IMR-90 (cell line): ENCODE data around the gene CHRNB4. TPM values are rescaled to one million over a fixed set of nuclear protein-coding genes. Genes with fewer than 3 reads are reported as not detected.
"Not testable (repeated sequence)": the region's sequence is repeated elsewhere in the genome, so short reads cannot be mapped to it uniquely, and the experiment has no call there.

Experiments
- ATAC-seq: fragments of 200-7000 bp; cut with Tn5 transposase; 2 replicates; pipeline ENCODE4 v1.9.1; 2020; ENCODE audit warnings: low read depth, mild to moderate bottlenecking, moderate library complexity
- BruUV-seq: library from RNA; stranded (reverse); fragments of 400-500 nt; replicated peaks from 2 replicates; lab custom pipeline; 2021; lab: Mats Ljungman, UMichigan
- CTCF ChIA-PET: fragments of 300-600 bp; formaldehyde crosslinking; extraction: SDS; loops from one replicate; lab custom pipeline; 2021; ENCODE audit warnings: antibody characterized with exemption; lab: Yijun Ruan, JAX
- POLR2A ChIA-PET: fragments of 300-600 bp; sonication (Branson Sonifier 250); formaldehyde crosslinking; loops from one replicate; lab custom pipeline; 2022; ENCODE audit warnings: antibody characterized with exemption; ENCODE audit not compliant: unreplicated experiment; lab: Charles Lee
- DNase-seq: peaks from one replicate; pipeline ENCODE4 v3.0.0; 2013
- H2AFZ ChIP-seq: replicated peaks from 2 replicates; pipeline ENCODE3; 2013; ENCODE audit warnings: low read length, mild to moderate bottlenecking; ENCODE audit not compliant: poor library complexity
- H2AK5ac ChIP-seq: 2 replicates; pipeline ENCODE4 v1.6.1; 2013; ENCODE audit warnings: low read depth, low read length, inconsistent platforms
- H2AK9ac ChIP-seq: replicated peaks from 2 replicates; pipeline ENCODE3; 2013; ENCODE audit warnings: mild to moderate bottlenecking, low read depth, low read length, moderate library complexity; ENCODE audit not compliant: poor library complexity
- H2BK120ac ChIP-seq: 2 replicates; pipeline ENCODE4 v1.6.1; 2013; ENCODE audit warnings: low read depth, low read length, inconsistent platforms
- H2BK15ac ChIP-seq: 3 replicates; pipeline ENCODE4 v1.6.1; 2013; ENCODE audit warnings: low read depth, low read length, inconsistent platforms
- H2BK20ac ChIP-seq: 2 replicates; pipeline ENCODE4 v1.6.1; 2013; ENCODE audit warnings: low read depth, mild to moderate bottlenecking, inconsistent platforms, low read length, moderate library complexity
- H2BK5ac ChIP-seq: 2 replicates; pipeline ENCODE4 v1.6.1; 2013; ENCODE audit warnings: mild to moderate bottlenecking, low read depth, low read length, inconsistent platforms; ENCODE audit not compliant: poor library complexity, severe bottlenecking
- H3K14ac ChIP-seq: replicated peaks from 2 replicates; pipeline ENCODE4 v1.6.1; 2013; ENCODE audit warnings: low read depth, low read length, inconsistent platforms
- H3K18ac ChIP-seq: 2 replicates; pipeline ENCODE4 v1.6.1; 2013; ENCODE audit warnings: low read depth, low read length, control low read depth
- H3K23ac ChIP-seq: 2 replicates; pipeline ENCODE4 v1.6.1; 2013; ENCODE audit warnings: low read depth, low read length, inconsistent platforms
- H3K27ac ChIP-seq: 2 replicates; pipeline ENCODE4 v1.5.1; 2013; ENCODE audit warnings: mild to moderate bottlenecking, control low read depth, low read length; ENCODE audit not compliant: insufficient read depth
- H3K27me3 ChIP-seq: 2 replicates; pipeline ENCODE4 v1.6.1; 2013; ENCODE audit warnings: low read length; ENCODE audit not compliant: control insufficient read depth, insufficient read depth
- H3K36me3 ChIP-seq: 2 replicates; pipeline ENCODE4 v1.6.1; 2013; ENCODE audit warnings: low read length, mixed read lengths; ENCODE audit not compliant: control insufficient read depth, insufficient read depth
- H3K4ac ChIP-seq: 2 replicates; pipeline ENCODE4 v1.6.1; 2013; ENCODE audit warnings: low read depth, low read length, inconsistent platforms
- H3K4me1 ChIP-seq: 2 replicates; pipeline ENCODE4 v1.6.1; 2013; ENCODE audit warnings: low read length, mixed read lengths; ENCODE audit not compliant: control insufficient read depth, insufficient read depth
- H3K4me2 ChIP-seq: 2 replicates; pipeline ENCODE4 v1.6.1; 2013; ENCODE audit warnings: low read depth, mild to moderate bottlenecking, control low read depth, low read length, moderate library complexity
- H3K4me3 ChIP-seq: 2 replicates; pipeline ENCODE4 v1.5.1; 2013; ENCODE audit warnings: low read depth, mild to moderate bottlenecking, control low read depth, low read length, moderate library complexity; ENCODE audit not compliant: insufficient read depth
- H3K56ac ChIP-seq: 2 replicates; pipeline ENCODE4 v1.6.1; 2013; ENCODE audit warnings: low read length, inconsistent platforms; ENCODE audit not compliant: insufficient read depth; ENCODE audit errors: extremely low read depth
- H3K79me1 ChIP-seq, 2 experiments: 2 replicates each; pipeline ENCODE4 v1.6.1; 2013; ENCODE audit warnings: low read length in 2 of 2, inconsistent platforms in 1 of 2, low read depth in 1 of 2
- H3K9ac ChIP-seq: 2 replicates; pipeline ENCODE4 v1.6.1; 2013; ENCODE audit warnings: low read depth, low read length, control low read depth
- H3K9me1 ChIP-seq: 2 replicates; pipeline ENCODE4 v1.6.1; 2013; ENCODE audit warnings: low read length, inconsistent platforms; ENCODE audit not compliant: insufficient read depth
- H3K9me3 ChIP-seq: 2 replicates; pipeline ENCODE4 v1.6.1; 2013; ENCODE audit warnings: low read length; ENCODE audit not compliant: control insufficient read depth, insufficient read depth
- H4K20me1 ChIP-seq: 2 replicates; pipeline ENCODE4 v1.6.1; 2013; ENCODE audit warnings: low read length, inconsistent platforms; ENCODE audit not compliant: insufficient read depth
- H4K5ac ChIP-seq: 2 replicates; pipeline ENCODE4 v1.6.1; 2013; ENCODE audit warnings: mild to moderate bottlenecking, low read depth, low read length, control low read depth
- H4K8ac ChIP-seq, 2 experiments: 2 replicates each; pipeline ENCODE4 v1.6.1; 2013; ENCODE audit warnings: low read depth in 2 of 2, low read length in 2 of 2, control low read depth in 1 of 2, inconsistent platforms in 1 of 2
- H4K91ac ChIP-seq: 2 replicates; pipeline ENCODE4 v1.6.1; 2013; ENCODE audit warnings: low read depth, low read length, inconsistent platforms; ENCODE audit not compliant: insufficient read depth
- RAD21 ChIP-seq: IDR thresholded peaks from 2 replicates; pipeline ENCODE4 v1.6.1; 2012; ENCODE audit warnings: low read length, improper control_type of control experiment
- WGBS, 2 experiments: methylation state at CpG; one replicate each; pipeline versions ENCODE4 v1.1.5 to v1.1.7; 2013; ENCODE audit warnings: missing lambda C conversion rate in 2 of 2; ENCODE audit not compliant: insufficient read length in 1 of 2; ENCODE audit errors: extremely low coverage in 2 of 2; 5-methylcytosine and 5-hydroxymethylcytosine counted together
- dilution Hi-C: fragments of 300-500 bp; cut with HindIII; formaldehyde crosslinking; loops from one replicate; pipeline ENCODE4 v1.14.3; 2018; ENCODE audit warnings: low sequenced_read_pairs; ENCODE audit not compliant: unreplicated experiment
- in situ Hi-C: fragments of 300-500 bp; cut with MboI; formaldehyde crosslinking; loops from 3 replicates; pipeline ENCODE4 v1.14.3; 2019; ENCODE audit warnings: low sequenced_read_pairs, inconsistent platforms, mixed read lengths
- intact Hi-C: fragments of 100-400 bp; cut with micrococcal nuclease; formaldehyde crosslinking; loops from 2 replicates; pipeline ENCODE4 v1.10.0; 2022
- polyA plus RNA-seq, 3 experiments: library from polyadenylated mRNA; depleted of rRNA; stranded (reverse); fragments of >200 nt; gene quantifications; 2 replicates each; pipeline ENCODE4 v1.2.3, GENCODE V29; 2012; ENCODE audit warnings: low replicate concordance in 1 of 3
- total RNA-seq: library from RNA; depleted of rRNA; stranded (reverse); fragments of >200 nt; gene quantifications from 2 replicates; pipeline ENCODE4 v1.2.3, GENCODE V29; 2012

CHRNB4 gene
- total and polyA plus RNA-seq, 2 of the 4 experiments (the other 2 are of a cell fraction): not detected

DNA sequence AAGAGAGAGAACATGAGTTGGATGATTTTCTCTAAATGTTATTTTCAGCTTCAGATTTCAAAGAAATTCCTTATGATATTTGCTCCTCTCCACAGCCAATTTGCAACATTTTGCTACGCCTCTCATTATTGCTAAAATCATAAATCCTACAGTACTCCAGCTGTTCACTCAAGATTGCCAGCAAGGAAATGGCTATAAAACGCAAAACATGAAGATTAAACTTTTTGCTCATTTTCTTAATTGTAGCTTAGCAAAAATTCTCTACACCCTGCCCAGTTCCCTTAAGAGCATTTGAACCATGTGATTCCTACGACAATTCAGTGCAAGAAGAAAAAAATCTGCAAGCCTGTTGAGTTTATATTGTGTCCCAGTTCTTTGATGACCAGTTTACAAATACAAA is 27.0 kb downstream of the CHRNB4 start:
- Histone ChIP-seq H4K91ac (no peak overlapping the region), H2BK120ac (no peak overlapping the region), H3K23ac (no peak overlapping the region), H4K8ac (no peak overlapping the region), H3K36me3 (no peaks in the 10 kb centered on the region), H3K27ac (no peak overlapping the region), H2AFZ (no peak overlapping the region), H4K20me1 (peaks cover 5% of the 10 kb centered on the region), H4K5ac (no peak overlapping the region), H3K27me3 (peaks cover 7% of the 10 kb centered on the region), H2AK9ac (no peak overlapping the region), H3K4ac (no peak overlapping the region), H3K79me1 (no peaks in the 10 kb centered on the region), H2BK20ac (no peak overlapping the region), H2AK5ac (no peak overlapping the region), H3K56ac (no peak overlapping the region), H3K14ac (no peak overlapping the region), H3K9ac (no peak overlapping the region), H2BK5ac (no peak overlapping the region), H3K4me3 (no peak overlapping the region), H3K9me3 (no peaks in the 10 kb centered on the region), H3K9me1 (no peaks in the 10 kb centered on the region), H3K18ac (no peak overlapping the region), H3K4me1 (no peaks in the 10 kb centered on the region), H2BK15ac (no peak overlapping the region), H3K4me2 (no peak overlapping the region)
- ATAC-seq (no peak), DNase-seq (no peak)
- BruUV-seq: no TSS peak
- WGBS, 2 experiments: no CpG with 5 or more reads among the region's 3 CpGs
- in situ Hi-C loops: no loop called here
- TF ChIP-seq RAD21: no peak
- intact Hi-C loops: loop anchor here (10.0 kb wide), 1 partner anchor 271 kb away; no protein-coding TSS in a partner anchor
- CTCF ChIA-PET: interaction anchor here (1.1 kb wide), 1 partner anchor 95 kb away, joined by 4 read pairs; no protein-coding TSS in a partner anchor
- POLR2A ChIA-PET: no interaction called here
- dilution Hi-C loops: no loop called here

DNA sequence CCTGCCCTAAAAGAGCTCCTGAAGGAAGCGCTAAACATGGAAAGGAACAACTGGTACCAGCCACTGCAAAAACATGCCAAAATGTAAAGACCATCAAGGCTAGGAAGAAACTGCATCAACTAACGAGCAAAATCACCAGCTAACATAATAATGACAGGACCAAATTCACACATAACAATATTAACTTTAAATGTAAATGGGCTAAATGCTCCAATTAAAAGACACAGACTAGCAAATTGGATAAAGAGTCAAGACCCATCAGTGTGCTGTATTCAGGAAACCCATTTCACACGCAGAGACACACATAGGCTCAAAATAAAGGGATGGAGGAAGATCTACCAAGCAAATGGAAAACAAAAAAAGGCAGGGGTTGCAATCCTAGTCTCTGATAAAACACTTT is 31.5 kb downstream of the CHRNB4 start:
- H3K27ac ChIP-seq, DNase-seq, H3K79me1 ChIP-seq, dilution Hi-C loops, H3K27me3 ChIP-seq, H3K14ac ChIP-seq, H4K91ac ChIP-seq, H3K4me3 ChIP-seq, H3K18ac ChIP-seq, H2BK120ac ChIP-seq, H2BK20ac ChIP-seq, H3K4me1 ChIP-seq, H4K20me1 ChIP-seq, H3K9me1 ChIP-seq, H3K9ac ChIP-seq, H2BK5ac ChIP-seq, H3K9me3 ChIP-seq, in situ Hi-C loops, POLR2A ChIA-PET, H3K36me3 ChIP-seq, H4K8ac ChIP-seq, H3K4ac ChIP-seq, ATAC-seq, intact Hi-C loops, H4K5ac ChIP-seq, H3K23ac ChIP-seq, H2AK9ac ChIP-seq, H3K4me2 ChIP-seq, CTCF ChIA-PET, H3K56ac ChIP-seq, H2BK15ac ChIP-seq, H2AFZ ChIP-seq, BruUV-seq, H2AK5ac ChIP-seq: not testable (repeated sequence)
- no CpG with 5 or more reads among the region's 3 CpGs for WGBS, 2 experiments
